ENCODE measurements around the gene LEKR1. TPM values are rescaled to one million over a fixed set of nuclear protein-coding genes. Genes with fewer than 3 reads are reported as not detected.

LEKR1 gene
- total and polyA plus RNA-seq, 2 donors (not counting 1 experiment from before 2014, with no cell fraction given): 0.94 to 4.7 TPM

DNA sequence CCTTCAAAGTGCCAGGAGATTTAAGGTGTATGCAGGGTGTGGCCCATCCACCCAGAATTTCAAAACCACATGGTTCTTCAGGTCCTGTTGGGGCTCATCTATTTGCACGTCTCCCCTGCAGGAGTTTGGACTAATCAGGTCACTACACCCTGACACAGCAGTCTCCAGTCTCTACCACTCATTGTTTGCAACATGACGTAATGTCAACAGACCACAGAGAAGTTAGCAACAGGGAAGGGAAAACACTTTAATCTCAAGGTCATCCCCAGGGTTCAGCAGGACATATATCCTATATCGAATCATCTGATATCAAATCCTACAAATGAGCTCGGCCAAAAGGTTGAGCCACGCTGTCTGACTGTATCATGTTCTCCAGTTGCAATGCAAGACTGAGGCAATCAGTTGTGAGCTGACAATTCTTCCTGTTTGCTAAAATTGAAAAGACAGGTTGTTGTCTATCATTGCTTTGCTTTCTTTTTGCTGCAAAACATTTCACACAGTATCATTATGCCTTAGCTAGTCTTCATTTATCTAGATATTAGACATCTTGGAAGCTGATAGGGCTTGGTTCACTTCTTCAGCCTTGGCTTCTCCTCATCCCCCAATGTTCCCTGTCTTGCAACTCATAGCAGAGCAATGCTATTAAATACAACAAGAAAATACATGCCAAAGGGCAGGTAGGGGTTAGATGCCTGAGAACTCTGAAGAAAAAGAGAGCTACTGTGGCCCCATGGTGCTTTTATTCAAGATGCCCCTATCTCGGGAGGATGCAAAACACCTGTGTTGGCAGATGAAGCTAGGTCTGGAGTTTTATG lies 13.4 kb upstream of the LEKR1 start:
- peaks cover 6% of the 10 kb centered on the region for H4K20me1 ChIP-seq (ENCODE audit: control insufficient read depth, insufficient read depth, low read length, poor library complexity, severe bottlenecking)
- no peak overlapping the region for H3K27ac Mint-ChIP-seq
- intact Hi-C loops (cut with micrococcal nuclease): no loop called here
- ChIA-PET CTCF (interaction anchor here (0.6 to 1.2 kb wide), 2 partner anchors 16 to 940 kb away, joined by 3 read pairs; no protein-coding TSS in a partner anchor), POLR2A (no interaction called here)
- H3K36me3 ChIP-seq (replicated peaks in 1 of 2; ENCODE audit: control extremely low read depth in 1 of 2, control insufficient read depth in 1 of 2, extremely low read depth in 1 of 2, insufficient read depth in 2 of 2, low read length in 1 of 2): no peaks in the 10 kb centered on the region
- H3K9me3 ChIP-seq (ENCODE audit: control extremely low read depth in 1 of 3, control insufficient read depth in 2 of 3, insufficient read depth in 1 of 3, low read length in 2 of 3): no peaks in the 10 kb centered on the region
- no peaks in the 10 kb centered on the region for H3K27me3 Mint-ChIP-seq
- H3K27me3 ChIP-seq (replicated peaks in 1 of 4; ENCODE audit: control extremely low read depth in 1 of 4, control insufficient read depth in 3 of 4, insufficient read depth in 4 of 4, low read length in 3 of 4): no peaks in the 10 kb centered on the region
- H3K9me3 Mint-ChIP-seq (ENCODE audit: insufficient read depth): no peaks in the 10 kb centered on the region
- peaks cover 6 to 8% of the 10 kb centered on the region in 2 donors for H3K4me1 ChIP-seq (ENCODE audit: control insufficient read depth in 2 of 2, insufficient read depth in 2 of 2, low read length in 2 of 2)
- no peak overlapping the region for H2AFZ ChIP-seq (ENCODE audit: insufficient read depth, low read depth, low read length, poor library complexity, severe bottlenecking)
- TF ChIP-seq, protein P1, sequence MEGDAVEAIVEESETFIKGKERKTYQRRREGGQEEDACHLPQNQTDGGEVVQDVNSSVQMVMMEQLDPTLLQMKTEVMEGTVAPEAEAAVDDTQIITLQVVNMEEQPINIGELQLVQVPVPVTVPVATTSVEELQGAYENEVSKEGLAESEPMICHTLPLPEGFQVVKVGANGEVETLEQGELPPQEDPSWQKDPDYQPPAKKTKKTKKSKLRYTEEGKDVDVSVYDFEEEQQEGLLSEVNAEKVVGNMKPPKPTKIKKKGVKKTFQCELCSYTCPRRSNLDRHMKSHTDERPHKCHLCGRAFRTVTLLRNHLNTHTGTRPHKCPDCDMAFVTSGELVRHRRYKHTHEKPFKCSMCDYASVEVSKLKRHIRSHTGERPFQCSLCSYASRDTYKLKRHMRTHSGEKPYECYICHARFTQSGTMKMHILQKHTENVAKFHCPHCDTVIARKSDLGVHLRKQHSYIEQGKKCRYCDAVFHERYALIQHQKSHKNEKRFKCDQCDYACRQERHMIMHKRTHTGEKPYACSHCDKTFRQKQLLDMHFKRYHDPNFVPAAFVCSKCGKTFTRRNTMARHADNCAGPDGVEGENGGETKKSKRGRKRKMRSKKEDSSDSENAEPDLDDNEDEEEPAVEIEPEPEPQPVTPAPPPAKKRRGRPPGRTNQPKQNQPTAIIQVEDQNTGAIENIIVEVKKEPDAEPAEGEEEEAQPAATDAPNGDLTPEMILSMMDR (IDR thresholded peaks at IDR 0.05): no peak
- no peak for TF ChIP-seq EZH2 (IDR thresholded peaks at IDR 0.05; ENCODE audit: borderline replicate concordance, insufficient read depth, low read depth, low read length, poor library complexity, severe bottlenecking)
- H3K4me3 Mint-ChIP-seq: no peak overlapping the region
- whole genome bisulfite sequencing (ENCODE audit: insufficient coverage): 96% methylated on average over 5 of the region's 6 CpGs
- no peak overlapping the region for H3K9ac ChIP-seq (ENCODE audit: low read length)
- peak overlapping the region in 1 of 2 donors; percentile 48 for H3K27ac ChIP-seq (ENCODE audit: low read length in 2 of 2)
- H3K4me2 ChIP-seq (replicated peaks; ENCODE audit: low read depth, low read length, poor library complexity, severe bottlenecking): no peak overlapping the region
- H3K79me2 ChIP-seq (ENCODE audit: control insufficient read depth, insufficient read depth, low read length): no peaks in the 10 kb centered on the region
- ATAC-seq (ENCODE audit: low read depth) (no peak), DNase-seq (no peak)
- H3K4me1 Mint-ChIP-seq: peaks cover 24% of the 10 kb centered on the region
- no peak overlapping the region for H3K4me3 ChIP-seq (ENCODE audit: control extremely low read depth in 1 of 5, extremely low read depth in 1 of 5, insufficient read depth in 1 of 5, low read depth in 2 of 5, low read length in 4 of 5)

DNA sequence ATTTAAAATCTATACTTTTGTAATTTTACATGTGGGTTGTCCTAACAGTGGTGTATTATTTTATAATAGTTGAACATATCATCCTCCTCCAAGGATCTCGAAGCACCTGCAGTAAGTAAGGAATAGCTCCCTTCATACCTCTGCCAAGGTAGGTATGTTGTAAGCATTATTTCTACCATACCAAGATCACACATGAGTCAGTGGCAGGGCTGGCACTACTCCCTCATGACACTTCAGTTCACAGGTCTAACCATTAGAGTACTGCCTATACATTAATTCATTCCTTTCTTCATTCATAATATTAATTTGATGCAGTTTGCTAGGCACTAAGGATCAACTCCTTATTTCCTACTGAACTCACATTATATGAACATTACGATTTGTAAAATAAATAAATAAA lies 11.9 kb upstream of the LEKR1 start:
- Histone ChIP-seq H3K9ac (ENCODE audit: low read length) (no peak overlapping the region), H2AFZ (ENCODE audit: insufficient read depth, low read depth, low read length, poor library complexity, severe bottlenecking) (no peak overlapping the region), H3K36me3 (replicated peaks in 1 of 2; ENCODE audit: control extremely low read depth in 1 of 2, control insufficient read depth in 1 of 2, extremely low read depth in 1 of 2, insufficient read depth in 2 of 2, low read length in 1 of 2) (no peaks in the 10 kb centered on the region), H3K27ac (ENCODE audit: low read length in 2 of 2) (no peak overlapping the region), H3K79me2 (ENCODE audit: control insufficient read depth, insufficient read depth, low read length) (no peaks in the 10 kb centered on the region), H3K4me3 (ENCODE audit: control extremely low read depth in 1 of 5, extremely low read depth in 1 of 5, insufficient read depth in 1 of 5, low read depth in 2 of 5, low read length in 4 of 5) (no peak overlapping the region), H3K27me3 (replicated peaks in 1 of 4; ENCODE audit: control extremely low read depth in 1 of 4, control insufficient read depth in 3 of 4, insufficient read depth in 4 of 4, low read length in 3 of 4) (no peaks in the 10 kb centered on the region), H4K20me1 (ENCODE audit: control insufficient read depth, insufficient read depth, low read length, poor library complexity, severe bottlenecking) (peaks cover 6% of the 10 kb centered on the region), H3K4me1 (ENCODE audit: control insufficient read depth in 2 of 2, insufficient read depth in 2 of 2, low read length in 2 of 2) (peaks cover 13 to 16% of the 10 kb centered on the region in 2 donors), H3K4me2 (replicated peaks; ENCODE audit: low read depth, low read length, poor library complexity, severe bottlenecking) (no peak overlapping the region), H3K9me3 (ENCODE audit: control extremely low read depth in 1 of 3, control insufficient read depth in 2 of 3, insufficient read depth in 1 of 3, low read length in 2 of 3) (no peaks in the 10 kb centered on the region)
- Mint-ChIP-seq H3K27ac (no peak overlapping the region), H3K4me3 (no peak overlapping the region), H3K27me3 (no peaks in the 10 kb centered on the region), H3K4me1 (peaks cover 35% of the 10 kb centered on the region), H3K9me3 (ENCODE audit: insufficient read depth) (no peaks in the 10 kb centered on the region)
- WGBS (ENCODE audit: insufficient coverage): no CpG with 5 or more reads among the region's 2 CpGs
- CTCF ChIA-PET: no interaction called here
- TF ChIP-seq, protein P1 (IDR thresholded peaks at IDR 0.05): no peak
- no peak for TF ChIP-seq EZH2 (IDR thresholded peaks at IDR 0.05; ENCODE audit: borderline replicate concordance, insufficient read depth, low read depth, low read length, poor library complexity, severe bottlenecking)
- DNase-seq (no peak), ATAC-seq (ENCODE audit: low read depth) (no peak)
- intact Hi-C loops (cut with micrococcal nuclease): no loop called here
- POLR2A ChIA-PET: no interaction called here
